ACC112 (cell line): ENCODE measurements around the gene ZFP62.
"Not testable (repeated sequence)": the region's sequence is repeated elsewhere in the genome, so short reads cannot be mapped to it uniquely, and the experiment has no call there.

Experiments
- H2AFZ ChIP-seq: fragments of 200-600 bp; sonication (generic); one replicate; pipeline ENCODE4 v1.6.0; 2017; ENCODE audit warnings: antibody characterized with exemption, low read length; ENCODE audit not compliant: unreplicated experiment
- H3K27ac ChIP-seq: fragments of 200-600 bp; sonication (generic); 2 replicates; pipeline ENCODE4 v1.5.1; 2014; ENCODE audit warnings: low read depth, mild to moderate bottlenecking, antibody characterized with exemption, low read length, moderate library complexity
- H3K27me3 ChIP-seq: fragments of 200-600 bp; sonication (generic); 2 replicates; pipeline ENCODE4 v1.6.1; 2014; ENCODE audit warnings: mild to moderate bottlenecking, antibody characterized with exemption, low read length, moderate library complexity, mixed read lengths; ENCODE audit not compliant: insufficient read depth
- H3K36me3 ChIP-seq: fragments of 200-600 bp; sonication (generic); 2 replicates; pipeline ENCODE4 v1.6.1; 2016; ENCODE audit warnings: mild to moderate bottlenecking, antibody characterized with exemption, low read length, moderate library complexity, mixed read lengths; ENCODE audit not compliant: insufficient read depth
- H3K4me1 ChIP-seq: fragments of 200-600 bp; sonication (generic); one replicate; pipeline ENCODE4 v1.6.1; 2016; ENCODE audit warnings: low read length, mixed read lengths; ENCODE audit not compliant: insufficient read depth, unreplicated experiment, control insufficient read depth
- H3K4me3 ChIP-seq: fragments of 200-600 bp; sonication (generic); 2 replicates; pipeline ENCODE4 v1.5.1; 2014; ENCODE audit warnings: mild to moderate bottlenecking, low read depth, low read length
- H3K79me2 ChIP-seq: fragments of 200-600 bp; sonication (generic); one replicate; pipeline ENCODE4 v1.6.0; 2016; ENCODE audit warnings: low read length; ENCODE audit not compliant: control insufficient read depth, unreplicated experiment, insufficient read depth

The ZFP62 gene

DNA sequence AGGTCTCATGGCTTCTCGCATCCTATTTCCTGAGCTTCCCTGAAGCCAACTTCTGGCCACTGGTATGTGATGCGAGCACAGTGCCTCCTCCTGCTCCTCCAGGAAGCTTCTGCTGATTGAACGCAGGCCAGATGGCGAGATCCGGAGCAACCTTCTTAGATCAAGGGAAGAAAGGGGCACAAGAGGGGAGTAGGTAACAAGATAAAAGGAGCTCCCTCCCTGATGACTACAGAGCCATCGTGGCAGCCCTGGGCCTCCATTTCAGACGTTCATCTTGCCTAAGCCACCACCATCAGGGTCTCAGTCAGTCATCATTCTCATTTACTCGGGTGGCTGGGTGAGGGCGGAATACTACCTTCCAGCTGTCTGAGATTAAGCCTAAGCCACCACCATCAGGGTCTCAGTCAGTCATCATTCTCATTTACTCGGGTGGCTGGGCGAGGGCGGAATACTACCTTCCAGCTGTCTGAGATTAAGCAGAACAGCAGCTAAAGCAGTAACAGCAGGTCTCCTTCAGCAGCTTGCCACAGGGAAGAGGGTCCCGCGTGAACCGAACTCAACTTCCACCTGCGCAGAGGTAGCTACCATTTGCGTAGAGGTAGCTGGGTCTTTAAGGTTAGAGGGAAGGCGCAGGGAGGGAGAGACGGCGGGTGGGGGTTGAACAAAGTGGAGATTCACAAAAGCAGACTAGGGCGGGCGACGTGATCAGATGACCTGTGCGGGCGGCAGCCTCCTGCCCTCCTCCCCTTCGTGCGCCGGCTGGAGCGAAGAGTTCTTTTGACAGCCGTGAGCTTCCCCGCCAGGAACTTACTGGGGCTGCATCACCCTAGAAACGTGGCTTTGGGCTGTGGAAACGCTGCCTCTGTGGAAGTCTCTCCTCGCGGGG lies 30.6 kb downstream of the ZFP62 start:
- Histone ChIP-seq H3K36me3 (peaks cover 17% of the 10 kb centered on the region), H3K79me2 (peaks cover 27% of the 10 kb centered on the region), H3K27me3 (no peaks in the 10 kb centered on the region), H3K27ac (peak overlapping the region; percentile 67; the same call in 1 of the 2 replicates), H2AFZ (peak overlapping the region; percentile 89), H3K4me1 (peaks cover 15% of the 10 kb centered on the region), H3K4me3 (peak overlapping the region; percentile 84)

DNA sequence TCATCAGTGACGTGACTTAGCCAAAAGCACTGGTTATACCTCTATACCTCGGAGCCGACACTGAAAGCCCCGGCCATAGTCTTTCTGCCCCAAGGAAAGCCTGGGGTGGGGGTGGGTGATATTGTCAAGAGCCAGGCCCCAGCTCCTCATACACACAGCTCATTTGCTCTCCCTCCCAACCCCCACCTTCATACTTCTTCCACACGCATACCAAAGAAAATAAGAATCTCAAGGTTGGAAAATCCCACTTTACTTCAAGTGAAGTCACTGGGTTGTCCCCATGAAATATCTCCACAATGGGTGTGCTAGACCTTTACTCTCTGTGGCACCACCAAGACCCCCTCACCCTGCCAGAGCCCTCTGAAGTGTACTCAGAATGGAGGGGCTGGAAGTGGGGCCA lies 31.4 kb downstream of the ZFP62 start:
- no peaks in the 10 kb centered on the region for H3K27me3 ChIP-seq
- H3K79me2 ChIP-seq: peaks cover 27% of the 10 kb centered on the region
- no peak overlapping the region for H2AFZ ChIP-seq
- H3K4me1 ChIP-seq: peaks cover 19% of the 10 kb centered on the region
- peaks cover 10% of the 10 kb centered on the region for H3K36me3 ChIP-seq
- no peak overlapping the region for H3K27ac ChIP-seq
- peak overlapping the region; percentile 84; the same call in 1 of the 2 replicates for H3K4me3 ChIP-seq

DNA sequence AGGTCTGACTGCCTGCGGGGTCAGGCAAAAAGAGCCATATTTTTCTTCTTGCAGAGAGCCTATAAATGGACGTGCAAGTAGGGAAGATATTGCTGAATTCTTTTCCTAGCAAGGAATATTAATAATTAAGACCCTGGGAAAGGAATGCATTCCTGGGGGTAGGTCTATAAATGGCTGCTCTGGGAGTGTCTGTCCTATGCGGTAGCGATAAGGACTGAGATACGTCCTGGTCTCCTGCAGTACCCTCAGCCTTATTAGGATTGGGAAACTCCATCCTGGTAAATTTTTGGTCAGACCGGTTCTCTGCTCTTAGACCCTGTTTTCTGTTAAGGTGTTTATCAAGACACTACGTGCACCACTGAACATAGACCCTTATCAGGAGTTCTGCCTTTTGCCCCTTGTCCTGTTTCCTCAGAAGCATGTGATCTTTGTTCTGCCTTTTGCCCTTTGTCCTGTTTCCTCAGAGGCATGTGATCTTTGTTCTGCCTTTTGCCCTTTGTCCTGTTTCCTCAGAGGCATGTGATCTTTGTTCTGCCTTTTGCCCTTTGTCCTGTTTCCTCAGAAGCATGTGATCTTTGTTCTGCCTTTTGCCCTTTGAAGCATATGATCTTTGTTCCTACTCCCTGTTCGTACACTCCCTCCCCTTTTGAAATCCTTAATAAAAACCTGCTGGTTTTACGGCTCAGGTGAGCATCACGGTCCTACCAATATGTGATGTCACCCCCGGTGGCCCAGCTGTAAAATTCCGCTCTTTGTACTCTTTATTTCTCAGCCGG lies 32.1 kb downstream of the ZFP62 start:
- H3K36me3 ChIP-seq, H3K4me3 ChIP-seq, H2AFZ ChIP-seq, H3K27ac ChIP-seq, H3K27me3 ChIP-seq: not testable (repeated sequence)
- Histone ChIP-seq H3K4me1 (peaks cover 19% of the 10 kb centered on the region), H3K79me2 (peaks cover 27% of the 10 kb centered on the region)

DNA sequence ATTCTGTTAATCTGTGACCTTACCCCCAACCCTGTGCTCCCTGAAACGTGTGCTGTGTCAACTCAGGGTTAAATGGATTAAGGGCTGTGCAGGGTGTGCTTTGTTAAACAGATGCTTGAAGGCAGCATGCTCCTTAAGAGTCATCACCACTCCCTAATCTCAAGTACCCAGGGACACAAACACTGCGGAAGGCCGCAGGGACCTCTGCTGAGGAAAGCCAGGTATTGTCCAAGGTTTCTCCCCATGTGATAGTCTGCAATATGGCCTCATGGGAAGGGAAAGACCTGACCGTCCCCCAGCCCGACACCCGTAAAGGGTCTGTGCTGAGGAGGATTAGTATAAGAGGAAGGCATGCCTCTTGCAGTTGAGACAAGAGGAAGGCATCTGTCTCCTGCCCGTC lies 33.7 kb downstream of the ZFP62 start:
- not testable (repeated sequence) for H3K4me3 ChIP-seq, H3K27ac ChIP-seq, H2AFZ ChIP-seq, H3K36me3 ChIP-seq, H3K27me3 ChIP-seq
- peaks cover 18% of the 10 kb centered on the region for H3K79me2 ChIP-seq
- H3K4me1 ChIP-seq: peaks cover 16% of the 10 kb centered on the region

DNA sequence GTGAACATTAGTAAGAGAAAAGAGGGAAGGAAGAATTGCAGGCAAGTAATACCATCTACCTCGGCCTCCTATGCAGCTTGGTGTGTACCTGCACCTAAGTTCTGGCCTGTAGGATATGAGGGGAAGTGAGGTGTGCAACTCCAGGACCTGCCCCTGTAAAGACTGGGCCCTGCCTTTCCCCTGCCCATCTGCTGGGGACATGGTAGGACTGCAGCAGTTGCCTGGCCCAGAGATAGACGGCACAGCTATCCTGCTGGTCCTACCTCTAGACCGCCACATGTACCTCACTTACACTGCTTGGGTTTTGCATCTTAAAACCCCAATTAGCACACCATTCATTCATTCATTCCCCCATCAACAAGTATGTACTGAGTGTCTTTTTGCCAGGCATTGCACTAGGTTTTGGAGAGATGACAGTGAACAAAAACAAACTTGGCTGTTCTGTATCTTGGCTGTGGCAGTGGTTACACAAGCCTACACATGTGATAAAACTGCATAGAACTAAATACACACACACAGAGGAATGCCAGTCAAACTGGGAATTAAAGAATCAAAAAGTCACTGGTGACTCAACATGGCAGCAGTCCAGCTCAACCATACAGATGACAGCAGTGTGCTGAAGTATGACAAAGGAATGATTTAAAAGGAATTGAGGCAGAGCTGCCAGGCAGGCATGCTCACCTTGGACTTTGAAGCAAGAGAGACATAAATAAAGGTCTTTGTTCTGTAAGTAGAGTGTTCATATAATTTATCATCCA lies 35.1 kb downstream of the ZFP62 start:
- Histone ChIP-seq H3K4me1 (peaks cover 13% of the 10 kb centered on the region), H3K27me3 (no peaks in the 10 kb centered on the region), H3K79me2 (peaks cover 12% of the 10 kb centered on the region), H3K4me3 (no peak overlapping the region), H3K27ac (no peak overlapping the region), H2AFZ (no peak overlapping the region), H3K36me3 (peaks cover 7% of the 10 kb centered on the region)

DNA sequence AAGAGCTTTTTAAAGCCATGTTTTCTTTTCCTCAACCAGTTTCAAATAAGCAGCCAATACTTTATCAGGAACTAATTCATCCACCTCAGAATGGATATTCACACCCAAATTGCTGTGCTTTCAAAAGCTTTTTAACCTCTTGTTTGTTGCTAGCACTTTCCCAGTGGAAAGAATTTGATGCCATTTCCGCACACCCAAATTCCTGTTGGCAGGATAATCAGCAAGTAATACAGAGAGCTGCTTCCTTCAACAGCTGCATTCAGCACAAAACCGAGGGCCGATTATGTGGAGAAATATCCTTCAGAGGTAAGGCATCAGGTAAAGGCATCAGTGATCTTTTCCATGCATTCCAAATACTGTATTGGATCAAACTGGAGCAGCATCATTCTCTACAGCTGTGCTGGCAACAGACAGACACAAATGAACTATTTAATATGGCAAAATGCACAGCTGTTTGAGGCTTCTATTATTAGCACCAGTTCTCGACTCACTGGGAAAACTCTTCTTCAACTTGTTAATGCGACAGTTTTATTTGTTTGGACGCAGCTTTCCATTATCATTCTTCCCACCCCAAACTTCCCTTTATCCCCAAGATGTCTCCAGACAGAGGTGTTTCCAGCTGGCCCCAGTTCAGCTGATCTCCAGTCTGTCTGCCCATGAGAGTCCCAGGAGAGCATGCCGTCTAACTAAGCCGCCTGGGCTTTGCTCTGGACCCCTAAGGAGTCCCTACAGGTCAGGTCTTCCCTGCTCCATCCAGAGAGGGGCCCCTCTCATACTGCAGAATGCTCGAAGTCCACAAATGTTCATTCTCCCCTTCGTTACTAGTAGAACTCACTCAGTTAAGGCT lies 36.2 kb downstream of the ZFP62 start:
- Histone ChIP-seq H3K27ac (no peak overlapping the region), H3K4me3 (no peak overlapping the region), H3K36me3 (peaks cover 6% of the 10 kb centered on the region), H3K4me1 (peaks cover 13% of the 10 kb centered on the region), H3K79me2 (peaks cover 2% of the 10 kb centered on the region), H2AFZ (no peak overlapping the region), H3K27me3 (no peaks in the 10 kb centered on the region)

DNA sequence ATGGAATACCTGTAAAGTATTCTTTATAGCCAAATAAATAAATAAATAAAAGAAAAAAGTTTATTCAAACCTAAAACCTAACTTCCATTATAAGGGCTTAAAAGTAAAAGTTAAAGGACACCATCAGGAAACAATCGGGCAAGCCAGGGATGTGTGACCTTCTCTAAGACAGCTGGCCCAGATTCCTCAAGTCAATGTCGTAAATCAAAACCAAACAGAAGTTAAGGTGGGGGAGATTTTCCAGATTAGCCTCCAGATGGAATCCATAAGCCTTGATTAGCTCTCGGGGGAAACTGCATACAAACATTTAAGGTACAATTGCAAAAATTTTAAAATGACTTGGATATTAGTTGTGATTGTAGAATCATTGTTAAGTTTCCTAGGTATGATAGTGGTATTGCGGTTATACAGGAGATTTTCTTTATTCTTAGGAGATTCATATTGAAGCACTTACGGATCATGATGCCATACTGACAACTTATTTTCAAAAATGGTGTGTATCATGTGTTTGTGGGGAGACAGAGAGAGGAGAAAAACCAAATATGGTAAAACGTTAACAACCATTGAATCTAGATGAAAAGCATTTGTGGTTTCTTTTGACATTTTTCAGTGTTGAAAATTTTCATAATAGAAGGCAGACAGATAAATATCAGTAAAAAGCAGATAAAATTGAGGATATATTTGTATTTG lies 37.0 kb downstream of the ZFP62 start:
- Histone ChIP-seq H2AFZ (no peak overlapping the region), H3K36me3 (no peaks in the 10 kb centered on the region), H3K4me3 (no peak overlapping the region), H3K27me3 (no peaks in the 10 kb centered on the region), H3K4me1 (peaks cover 13% of the 10 kb centered on the region), H3K79me2 (no peaks in the 10 kb centered on the region), H3K27ac (no peak overlapping the region)

DNA sequence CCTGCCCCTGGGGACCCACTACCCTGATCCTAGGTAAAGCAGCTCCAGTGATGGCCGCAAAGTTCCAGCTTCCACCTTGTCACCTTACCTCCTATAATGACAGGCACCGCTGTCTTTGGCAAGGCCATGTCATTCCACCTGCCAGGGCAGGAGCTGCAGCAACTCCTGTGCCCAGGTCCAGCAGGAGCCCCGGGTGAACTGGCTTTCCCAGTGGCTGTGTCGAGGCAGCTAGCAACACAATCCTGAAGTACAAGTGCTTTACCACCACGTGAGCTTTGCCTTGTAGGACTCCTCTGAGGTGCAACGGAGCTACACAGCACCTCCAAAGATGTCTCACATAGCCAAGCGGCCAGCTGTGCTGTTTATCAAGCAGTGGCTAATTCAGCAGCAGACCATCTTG lies 37.7 kb downstream of the ZFP62 start:
- Histone ChIP-seq H3K4me3 (no peak overlapping the region), H2AFZ (no peak overlapping the region), H3K27ac (no peak overlapping the region), H3K27me3 (no peaks in the 10 kb centered on the region), H3K36me3 (no peaks in the 10 kb centered on the region), H3K4me1 (peaks cover 14% of the 10 kb centered on the region), H3K79me2 (no peaks in the 10 kb centered on the region)

DNA sequence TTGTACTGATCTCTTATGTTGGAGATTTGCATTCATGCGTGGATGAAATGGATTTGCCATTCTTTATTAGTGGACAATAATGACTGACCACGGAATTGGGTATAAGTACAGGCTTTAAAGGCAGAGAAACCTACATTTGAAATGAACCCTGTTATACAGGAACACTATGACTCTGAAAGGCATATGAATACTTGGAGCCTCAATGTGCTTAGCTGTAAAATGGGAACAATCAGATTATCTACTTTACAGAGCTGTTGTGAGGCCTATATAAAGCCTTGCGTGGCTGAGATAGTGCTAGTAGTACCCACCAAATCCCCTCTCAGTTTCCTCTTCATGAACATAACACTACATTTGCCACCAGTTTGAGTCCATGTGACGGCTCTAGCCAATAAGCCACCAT lies 39.5 kb downstream of the ZFP62 start:
- H3K36me3 ChIP-seq: no peaks in the 10 kb centered on the region
- peaks cover 30% of the 10 kb centered on the region for H3K4me1 ChIP-seq
- no peaks in the 10 kb centered on the region for H3K79me2 ChIP-seq
- H3K27ac ChIP-seq: no peak overlapping the region
- H3K27me3 ChIP-seq: no peaks in the 10 kb centered on the region
- no peak overlapping the region for H2AFZ ChIP-seq
- H3K4me3 ChIP-seq: no peak overlapping the region
